ENCODE results near the gene SPPL2B.

The SPPL2B gene

DNA sequence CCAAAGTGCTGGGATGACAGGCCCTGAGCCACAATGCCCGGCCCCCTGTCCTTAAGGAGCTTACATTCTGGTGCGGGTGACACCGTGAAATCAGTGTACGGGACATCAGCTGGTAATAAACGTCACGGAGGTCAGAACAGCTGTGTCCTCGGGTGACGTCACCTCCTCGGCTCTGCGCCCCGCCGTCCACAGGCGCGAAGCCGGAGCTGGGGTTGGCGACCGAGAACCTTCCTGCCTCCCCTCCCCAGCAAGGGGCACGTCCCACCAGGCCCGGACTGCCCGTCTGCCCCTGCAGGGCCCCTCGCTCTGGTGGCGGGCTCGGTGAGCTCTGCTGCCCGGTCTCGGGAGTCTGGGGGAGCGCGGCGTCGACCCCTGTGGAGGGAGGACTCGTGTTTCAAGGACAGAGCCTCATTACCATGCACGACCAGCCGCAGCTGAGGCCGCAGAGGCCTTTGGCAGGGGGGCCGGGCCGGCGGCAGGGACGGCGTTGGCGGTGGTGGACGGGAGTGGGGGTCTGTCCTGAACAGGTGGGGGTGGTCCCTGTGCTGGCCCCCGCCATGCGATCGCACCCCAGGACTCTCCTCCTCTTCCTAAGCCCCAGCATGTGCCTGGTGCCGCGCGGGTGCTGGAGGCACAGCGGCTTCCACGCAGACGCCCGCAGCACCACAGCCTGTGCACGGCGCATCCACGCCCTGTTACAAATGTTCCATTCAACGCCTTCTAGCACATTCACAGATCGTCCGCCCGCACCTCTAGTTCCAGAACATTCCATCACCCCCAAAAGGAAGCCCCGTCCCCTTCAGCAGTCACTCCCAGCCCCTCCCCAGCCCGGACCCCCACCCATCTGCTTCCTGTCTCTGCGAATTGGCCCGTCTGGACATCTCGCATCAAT, 25.9 kb upstream of the SPPL2B start:
- DNase-seq: no peak

- DNase-seq: no peak
Observed at GRCh38 chr19:2303211-2303798, 25.2 kb upstream of the SPPL2B start.

GRCh38 chr19:2305452-2306280, 22.8 kb upstream of the SPPL2B start:
- no peak for DNase-seq

DNA sequence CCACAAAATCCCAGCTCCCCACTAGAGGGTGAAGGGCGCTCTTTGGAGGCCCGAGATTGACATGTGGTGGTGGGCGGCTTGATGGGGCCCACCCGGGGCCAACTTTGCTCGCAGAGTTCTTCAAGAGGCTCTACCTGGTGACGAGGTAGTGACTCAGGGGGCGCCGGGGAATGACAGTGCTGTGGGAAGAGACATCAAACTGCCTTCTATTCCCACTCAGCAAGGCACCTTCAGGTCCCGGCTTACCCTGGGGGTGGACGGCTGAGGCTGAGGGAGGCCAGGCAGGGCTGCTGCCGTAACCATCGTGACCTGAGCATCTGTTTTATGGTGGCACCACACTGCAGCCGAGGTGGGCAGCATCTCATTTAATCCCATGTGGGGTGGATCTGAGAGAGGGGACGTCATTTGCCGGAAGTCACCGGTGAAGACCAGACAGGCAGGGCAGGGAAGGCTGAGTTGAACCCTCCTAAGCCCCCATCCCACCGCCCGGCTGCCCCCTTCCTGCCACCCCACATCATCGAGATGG, 22.1 kb upstream of the SPPL2B start:
- no peak for DNase-seq

GRCh38 chr19:2306971-2307370, 21.5 kb upstream of the SPPL2B start:
- no peak for DNase-seq

- DNase-seq: no peak
Observed at GRCh38 chr19:2307518-2308012, 20.9 kb upstream of the SPPL2B start.

DNA sequence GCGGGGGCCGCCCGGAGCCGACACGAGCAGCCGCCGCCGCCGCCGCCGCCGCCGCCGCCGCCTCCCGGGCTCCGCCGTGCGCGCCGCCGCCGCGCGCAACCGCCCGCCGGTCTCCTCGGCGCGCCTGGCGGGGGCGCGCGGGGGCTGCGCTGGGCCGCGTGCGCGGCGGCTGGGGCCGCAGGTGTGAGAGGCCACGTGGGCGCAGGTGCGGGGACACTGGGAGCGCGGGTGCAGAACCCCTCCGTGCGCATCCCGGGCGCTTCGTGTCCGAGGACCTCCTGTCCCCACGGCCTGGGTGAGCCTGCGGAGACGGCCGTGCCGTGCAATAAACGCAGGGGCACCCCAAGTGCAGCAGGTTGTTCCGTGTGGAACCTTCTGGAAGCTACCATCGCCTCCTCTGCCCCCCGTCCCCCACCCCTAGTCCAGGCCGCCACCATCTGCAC, 20.3 kb upstream of the SPPL2B start, which contains the start of gene LINGO3:
Gene LINGO3 (minus strand): TSS at position 41 of the 443 bp plus-strand sequence. CDS start 16,378 bp downstream, outside the sequence.
- no peak for DNase-seq

DNA sequence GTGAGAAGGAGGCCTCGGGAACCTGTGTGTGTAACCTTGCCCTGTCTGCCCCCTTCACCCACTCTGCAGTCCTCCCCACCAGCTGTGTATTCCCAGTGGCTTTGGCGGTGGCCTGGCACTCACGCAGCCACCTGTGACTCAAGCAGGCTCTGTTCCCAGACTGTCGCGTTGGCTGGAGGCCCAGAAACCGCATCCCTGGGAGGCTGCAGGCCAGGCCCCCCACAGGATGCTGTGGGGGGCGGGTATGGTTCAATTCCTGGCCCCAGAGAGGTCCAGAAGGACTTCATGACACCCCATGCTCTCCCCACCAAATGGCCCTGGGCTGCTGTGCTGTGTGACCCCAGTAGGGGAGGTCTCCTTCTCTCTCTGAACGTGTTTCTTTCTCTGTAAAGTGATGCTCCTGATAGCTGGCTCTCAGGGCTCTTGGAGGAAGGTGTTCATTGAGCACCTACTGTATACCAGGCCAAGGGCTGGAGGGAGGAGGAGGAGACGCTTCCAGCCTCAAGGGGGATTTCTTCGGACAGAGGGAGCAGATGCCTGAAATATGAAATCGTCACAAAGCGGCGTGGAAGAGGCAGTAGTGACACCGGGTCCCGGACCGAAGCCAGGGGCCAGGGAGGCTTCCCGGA, 18.6 kb upstream of the SPPL2B start:
- no peak for DNase-seq

DNA sequence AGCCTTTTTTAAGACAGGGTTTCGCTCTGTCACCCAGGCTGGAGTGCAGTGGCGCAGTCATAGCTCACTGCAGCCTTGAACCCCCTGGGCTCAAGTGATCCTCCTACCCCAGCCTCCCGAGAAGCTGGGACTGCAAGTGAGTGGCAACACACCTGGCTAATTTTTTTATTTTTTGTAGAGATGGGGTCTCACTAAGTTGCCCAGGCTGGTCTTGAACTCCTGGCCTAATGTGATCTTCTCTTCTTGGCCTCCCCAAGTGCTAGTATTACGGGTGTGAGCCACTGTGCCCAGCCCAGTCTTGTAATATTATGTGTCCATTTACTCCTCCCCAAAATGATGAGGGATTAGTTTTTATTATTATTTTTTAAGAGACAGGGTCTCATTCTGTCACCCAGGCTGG, 17.4 kb upstream of the SPPL2B start:
- no peak for DNase-seq

GRCh38 chr19:2312820-2313501, 15.5 kb upstream of the SPPL2B start:
- no peak for DNase-seq

- DNase-seq: no peak
Observed at GRCh38 chr19:2315121-2315817, 13.2 kb upstream of the SPPL2B start.

GRCh38 chr19:2315818-2316353, 12.6 kb upstream of the SPPL2B start:
- no peak for DNase-seq

GRCh38 chr19:2317300-2317699, 11.2 kb upstream of the SPPL2B start:
- no peak for DNase-seq

- no peak for DNase-seq
Observed at GRCh38 chr19:2317756-2318155, 10.7 kb upstream of the SPPL2B start.

GRCh38 chr19:2318923-2319322, 9.6 kb upstream of the SPPL2B start:
- DNase-seq: no peak

DNA sequence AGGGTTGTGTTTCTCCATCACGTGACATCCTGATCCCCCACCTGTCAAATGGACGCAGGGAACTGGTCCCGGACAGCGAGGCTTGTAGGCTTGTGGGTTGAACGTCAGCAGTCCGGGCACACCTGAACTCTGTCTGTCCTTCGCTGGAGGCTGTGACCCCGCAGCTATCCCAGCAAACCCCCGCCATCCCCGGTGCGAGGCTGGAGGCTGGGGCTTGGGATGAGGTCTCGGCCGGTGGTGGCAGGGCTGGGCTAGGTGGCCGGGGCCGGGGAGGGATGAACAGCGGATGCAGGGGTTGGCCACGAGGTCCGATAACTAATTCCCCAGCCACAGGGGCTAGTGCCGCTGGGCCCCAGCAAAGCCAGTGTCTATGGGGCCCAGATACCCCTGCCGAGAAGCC, 8.9 kb upstream of the SPPL2B start:
- DNase-seq: no peak

DNA sequence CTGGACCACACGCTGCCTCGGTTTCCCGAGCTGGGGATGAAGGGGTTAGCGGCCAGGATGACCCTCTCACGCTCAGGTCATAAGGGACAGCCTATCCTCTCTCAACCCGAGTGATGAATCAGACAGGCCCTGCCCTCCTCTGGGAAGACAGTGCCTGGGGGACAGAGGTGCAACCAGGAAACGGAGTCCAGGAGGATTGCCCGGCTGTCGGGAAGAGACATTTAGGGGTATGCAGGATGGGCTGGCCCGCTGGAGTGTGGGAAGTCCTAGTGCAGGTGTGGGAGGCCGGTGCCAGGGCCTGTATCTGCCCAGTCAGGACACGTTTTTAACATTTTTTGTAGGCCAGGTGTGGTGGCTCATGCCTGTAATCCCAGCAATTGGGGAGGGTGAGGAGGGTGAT, 8.4 kb upstream of the SPPL2B start:
- DNase-seq: no peak

- no peak for DNase-seq
Observed at GRCh38 chr19:2320939-2321338, 7.5 kb upstream of the SPPL2B start.

- no peak for DNase-seq
Observed at GRCh38 chr19:2321565-2322283, 6.8 kb upstream of the SPPL2B start.

DNA sequence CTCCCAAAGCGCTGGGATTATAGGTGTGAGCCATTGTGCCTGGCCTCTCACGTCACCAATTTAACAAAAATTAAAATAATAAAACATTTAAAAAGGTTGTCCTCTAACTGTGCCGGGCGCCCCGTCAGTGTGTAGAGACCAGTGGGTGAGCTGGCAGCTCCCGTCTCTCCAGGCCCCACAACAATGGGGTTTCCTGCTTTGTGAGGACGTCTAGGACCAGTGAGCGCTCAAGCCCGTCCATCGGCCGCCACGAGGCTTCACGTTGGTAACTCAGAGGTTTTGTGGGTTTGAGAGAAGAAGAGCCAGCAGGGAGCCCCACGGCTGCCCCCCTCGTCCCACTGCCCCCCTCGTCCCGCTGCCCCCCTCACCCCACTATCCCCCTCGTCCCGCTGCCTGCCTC, 4.8 kb upstream of the SPPL2B start:
- no peak for DNase-seq

All from stimulated activated CD4-positive, alpha-beta T cell treated with anti-CD3 and anti-CD28 coated beads, Interleukin-4, amount 100 ng/mL, for 24 hours (primary cell).